ENCODE results near the gene RGMA.
A peak's percentile ranks its signal among the peaks of the same experiment; 100 is the strongest.

Gene RGMA, protein sequence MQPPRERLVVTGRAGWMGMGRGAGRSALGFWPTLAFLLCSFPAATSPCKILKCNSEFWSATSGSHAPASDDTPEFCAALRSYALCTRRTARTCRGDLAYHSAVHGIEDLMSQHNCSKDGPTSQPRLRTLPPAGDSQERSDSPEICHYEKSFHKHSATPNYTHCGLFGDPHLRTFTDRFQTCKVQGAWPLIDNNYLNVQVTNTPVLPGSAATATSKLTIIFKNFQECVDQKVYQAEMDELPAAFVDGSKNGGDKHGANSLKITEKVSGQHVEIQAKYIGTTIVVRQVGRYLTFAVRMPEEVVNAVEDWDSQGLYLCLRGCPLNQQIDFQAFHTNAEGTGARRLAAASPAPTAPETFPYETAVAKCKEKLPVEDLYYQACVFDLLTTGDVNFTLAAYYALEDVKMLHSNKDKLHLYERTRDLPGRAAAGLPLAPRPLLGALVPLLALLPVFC

GRCh38 chr15:93088981-93089726 lies at the start of gene RGMA:
Gene RGMA (minus strand): TSS chr15:93089211. CDS start chr15:93088932, 279 bp downstream.
- DNase-seq = peak; percentile 56

- DNase-seq = no peak
These were observed 47.6 kb upstream of the RGMA start for GRCh38 chr15:93136606-93137005.

DNA sequence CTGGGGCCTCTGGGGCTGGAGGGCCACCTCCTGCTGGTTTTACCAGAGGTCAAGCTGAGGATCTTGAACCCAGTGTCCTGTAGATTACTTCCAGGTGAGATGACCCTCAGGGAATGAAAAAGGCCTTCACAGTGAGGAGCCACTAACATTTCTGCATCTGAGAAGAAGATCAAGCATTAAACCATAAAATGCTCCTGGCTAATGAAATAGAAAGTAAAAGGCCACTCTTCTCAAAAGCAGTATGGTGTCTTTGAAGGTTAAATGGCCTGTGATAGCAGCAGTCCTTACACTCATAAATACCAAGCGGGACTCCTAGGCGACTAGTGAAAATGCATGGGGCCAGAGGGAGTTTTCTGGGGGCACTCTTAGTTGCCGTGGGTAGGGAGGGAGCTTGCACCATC lies 47.0 kb upstream of the RGMA start:
- DNase-seq = no peak

DNA sequence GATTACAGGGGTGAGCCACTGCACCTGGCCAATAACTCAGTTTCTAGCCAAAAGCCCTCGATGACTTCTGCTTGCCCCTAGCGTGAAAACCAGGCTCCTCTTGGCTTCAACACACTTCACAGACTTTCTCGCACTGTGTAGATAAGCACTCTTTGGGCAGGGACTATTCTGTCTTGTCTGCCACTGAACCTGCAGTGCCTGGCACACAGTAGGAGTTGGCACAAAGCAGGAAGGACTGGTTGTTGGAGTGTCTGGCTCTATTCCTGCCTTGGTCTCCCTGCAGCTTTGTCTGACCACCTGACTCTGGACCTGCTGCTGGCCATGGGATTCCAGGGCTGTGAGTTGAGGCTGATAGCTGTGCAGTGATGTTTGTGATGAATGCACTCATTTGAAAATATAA lies 46.4 kb upstream of the RGMA start:
- DNase-seq = no peak

DNA sequence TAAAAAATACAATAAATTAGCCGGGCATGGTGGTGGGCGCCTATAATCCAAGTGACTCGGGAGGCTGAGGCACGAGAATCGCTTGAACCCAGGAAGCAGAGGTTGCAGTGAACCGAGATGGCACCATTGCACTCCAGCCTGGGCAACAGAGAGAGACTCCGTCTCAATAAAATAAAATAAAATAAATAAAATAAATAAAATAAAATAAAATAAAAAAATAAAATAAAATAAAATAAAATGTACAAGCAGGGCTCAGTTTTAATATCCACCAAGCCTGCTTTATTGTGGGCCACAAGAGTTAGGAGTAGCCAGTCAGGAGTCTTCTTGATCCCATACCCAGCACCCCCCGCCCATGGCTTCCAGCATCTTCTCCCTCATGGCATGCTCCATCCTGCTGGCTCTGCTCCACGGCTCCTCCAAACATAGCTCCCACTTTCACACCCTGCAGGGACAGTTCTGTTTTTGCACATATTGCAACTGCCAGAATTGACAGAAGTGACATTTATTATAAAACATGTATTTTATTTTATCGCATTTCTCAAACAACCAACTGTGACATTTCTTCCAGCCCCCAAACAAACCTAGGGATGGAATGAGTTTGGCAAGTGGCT lies 42.6 kb upstream of the RGMA start:
- DNase-seq = no peak

GRCh38 chr15:93129702-93130488 lies 40.9 kb upstream of the RGMA start:
- DNase-seq = no peak

GRCh38 chr15:93127286-93127685 lies 38.3 kb upstream of the RGMA start:
- no peak for DNase-seq

DNA sequence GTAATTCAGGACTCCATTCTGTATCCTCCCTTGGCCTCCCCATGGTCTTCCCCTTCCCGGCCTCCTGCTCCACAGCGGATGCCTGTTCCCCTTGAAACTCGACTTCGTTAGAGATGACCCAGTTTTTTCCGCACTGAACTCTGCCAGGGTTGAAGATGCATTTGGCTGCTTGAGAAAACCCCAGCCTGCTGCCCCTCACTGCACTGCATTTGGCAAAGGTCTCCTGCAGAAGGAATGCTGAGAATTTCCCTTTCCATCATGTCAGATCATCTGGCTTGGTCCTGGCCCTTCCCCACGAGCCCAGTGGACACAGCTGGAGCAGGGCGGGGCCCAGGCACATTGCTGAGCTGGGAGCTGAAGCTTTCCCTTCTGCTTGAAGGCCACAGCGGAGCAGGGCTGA lies 37.6 kb upstream of the RGMA start:
- DNase-seq = no peak

DNA sequence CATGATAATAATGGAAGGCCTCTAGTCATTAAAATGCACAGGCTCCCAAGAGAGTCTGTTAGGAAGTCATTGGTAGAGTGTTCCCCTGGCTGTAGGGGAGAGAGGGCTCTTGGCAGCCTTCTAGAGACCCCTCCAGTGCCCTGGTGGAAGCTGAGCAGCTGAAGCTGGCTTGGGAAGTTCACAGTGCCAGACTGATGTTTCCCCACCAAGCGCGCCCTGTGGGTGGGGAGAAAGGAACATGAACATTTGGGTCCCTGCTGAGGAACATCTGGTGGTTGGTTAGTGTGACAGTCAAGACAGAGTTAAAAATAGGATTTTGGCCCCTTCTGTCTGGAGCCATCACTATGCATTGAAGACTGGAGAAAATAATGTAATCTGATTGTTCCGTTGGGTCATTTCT lies 37.1 kb upstream of the RGMA start:
- DNase-seq = no peak

DNA sequence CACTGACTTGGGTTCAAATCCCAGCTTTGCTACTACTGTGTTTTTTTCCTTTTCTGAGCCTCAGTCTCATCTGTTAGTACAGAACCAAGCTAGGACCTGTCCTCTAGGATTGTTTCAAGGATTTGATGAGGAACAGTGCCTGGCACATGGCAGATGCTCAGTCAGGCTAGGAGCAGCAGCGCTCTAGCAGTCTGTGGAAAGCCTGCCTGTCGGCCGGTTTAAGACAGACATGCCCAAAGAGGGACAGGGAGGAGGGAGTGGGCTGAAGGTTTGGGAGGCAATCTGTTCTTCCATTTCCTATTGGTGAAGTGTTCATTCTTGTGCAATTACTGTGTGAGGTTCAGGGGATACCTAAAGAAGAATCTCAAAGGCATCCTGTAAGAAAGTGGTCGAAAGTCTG lies 35.1 kb upstream of the RGMA start:
- DNase-seq = no peak

DNA sequence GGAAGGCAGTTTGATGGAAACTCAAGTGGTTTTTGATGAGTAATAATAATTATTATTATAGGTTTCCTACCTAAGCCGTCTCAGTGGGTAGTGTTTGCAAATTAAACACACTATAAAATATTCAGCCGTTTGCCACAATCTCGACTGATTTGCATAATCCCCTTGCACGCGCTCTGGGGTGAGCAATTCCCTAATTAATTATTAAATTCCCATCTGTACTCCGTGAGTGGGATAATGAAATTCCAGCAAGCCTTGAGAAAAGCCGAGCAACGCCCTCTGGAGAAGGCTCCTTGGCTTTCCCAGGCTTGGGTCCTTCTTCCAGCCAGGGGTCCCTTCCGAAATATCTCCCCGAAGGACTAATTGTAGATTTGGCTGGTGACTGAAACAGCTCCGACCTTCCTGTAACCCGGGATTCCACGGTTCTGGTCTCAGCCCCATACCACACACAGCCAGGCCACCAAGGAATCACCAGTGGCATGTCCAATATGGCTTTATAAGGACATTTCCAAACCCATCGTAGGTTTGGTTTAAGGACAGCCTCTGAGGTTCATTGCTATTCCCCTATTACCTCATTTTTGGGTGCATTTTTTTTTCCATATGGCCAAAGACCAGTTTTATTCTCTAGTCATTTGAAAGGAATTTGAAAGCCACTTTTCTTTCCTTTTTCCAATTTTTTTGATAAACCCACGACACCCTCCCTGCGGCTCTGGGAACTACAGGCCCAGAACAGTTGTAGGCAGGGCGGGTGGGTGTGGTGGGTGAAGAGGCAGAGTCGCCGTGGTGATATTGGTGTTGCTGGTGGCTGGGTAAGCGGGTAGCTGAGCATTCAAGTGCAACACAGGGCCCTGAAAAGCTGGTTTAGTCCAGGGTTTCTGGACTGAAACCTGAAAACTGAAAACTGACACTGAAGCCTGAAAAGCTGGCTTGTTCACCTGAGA lies 33.2 kb upstream of the RGMA start:
- DNase-seq = no peak

DNA sequence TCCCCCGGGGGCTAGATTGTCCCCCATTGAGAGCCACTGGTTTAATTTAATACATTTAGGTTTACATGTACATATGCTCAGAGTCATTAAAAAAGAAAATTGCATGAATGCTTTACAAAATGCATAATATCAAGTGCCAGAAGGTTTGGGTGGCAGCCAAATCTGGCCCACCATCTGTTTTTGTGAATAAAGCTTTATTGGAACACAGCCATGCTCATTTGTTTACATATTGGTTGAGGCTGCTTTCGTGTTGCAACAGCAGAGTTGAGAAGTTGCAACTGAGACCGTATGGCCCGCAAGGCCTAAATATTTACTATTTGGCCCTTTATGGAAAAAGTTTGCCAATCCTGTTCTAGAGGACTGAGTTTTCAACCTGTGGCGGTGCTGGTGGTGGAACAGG lies 32.1 kb upstream of the RGMA start:
- no peak for DNase-seq

DNA sequence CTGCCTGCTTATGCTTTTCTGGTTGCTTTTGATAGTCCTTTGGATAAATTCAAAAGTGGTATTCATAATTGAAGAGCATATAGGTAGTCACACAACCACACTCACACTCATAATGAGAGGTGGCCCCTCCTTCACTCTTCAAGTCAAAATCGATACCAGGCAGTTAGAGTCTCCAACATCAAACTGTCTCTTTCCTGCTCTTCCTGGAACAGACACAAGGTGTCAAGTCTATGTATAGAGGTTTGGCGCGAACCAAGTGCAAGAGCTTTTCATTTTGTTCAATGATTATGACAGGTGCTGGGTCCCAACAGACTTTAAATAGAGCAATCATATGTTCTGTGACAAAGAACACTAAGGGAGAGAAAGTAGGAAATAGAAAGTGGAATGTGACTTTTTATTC lies 29.9 kb upstream of the RGMA start:
- DNase-seq = no peak

- no peak for DNase-seq
These were observed 22.4 kb upstream of the RGMA start for GRCh38 chr15:93111451-93111850.

DNA sequence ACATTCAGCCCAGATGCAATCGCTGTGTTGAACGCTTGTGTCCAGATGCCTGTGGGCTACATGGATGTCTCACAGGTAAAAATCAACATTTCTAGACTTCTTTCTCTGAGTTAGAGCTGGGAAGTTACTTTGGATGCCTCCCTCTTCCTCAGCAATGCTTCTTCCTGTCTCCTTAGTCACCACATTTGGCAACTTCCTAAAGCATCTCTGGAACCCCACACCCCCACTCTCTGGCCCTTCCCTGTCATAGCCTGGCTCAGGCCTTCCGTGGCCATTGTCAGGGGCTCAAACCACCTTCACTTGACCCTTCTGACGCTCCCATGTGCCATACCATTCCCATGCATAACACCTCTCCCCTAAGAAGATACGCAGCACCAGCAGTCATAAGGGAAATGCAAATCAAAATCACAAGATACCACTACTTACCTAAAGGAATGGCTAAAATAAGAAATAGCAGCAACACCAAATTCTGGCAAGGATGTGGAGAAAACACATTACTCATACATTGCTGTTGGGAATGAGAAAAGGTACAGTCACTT lies 21.6 kb upstream of the RGMA start:
- DNase-seq = no peak

DNA sequence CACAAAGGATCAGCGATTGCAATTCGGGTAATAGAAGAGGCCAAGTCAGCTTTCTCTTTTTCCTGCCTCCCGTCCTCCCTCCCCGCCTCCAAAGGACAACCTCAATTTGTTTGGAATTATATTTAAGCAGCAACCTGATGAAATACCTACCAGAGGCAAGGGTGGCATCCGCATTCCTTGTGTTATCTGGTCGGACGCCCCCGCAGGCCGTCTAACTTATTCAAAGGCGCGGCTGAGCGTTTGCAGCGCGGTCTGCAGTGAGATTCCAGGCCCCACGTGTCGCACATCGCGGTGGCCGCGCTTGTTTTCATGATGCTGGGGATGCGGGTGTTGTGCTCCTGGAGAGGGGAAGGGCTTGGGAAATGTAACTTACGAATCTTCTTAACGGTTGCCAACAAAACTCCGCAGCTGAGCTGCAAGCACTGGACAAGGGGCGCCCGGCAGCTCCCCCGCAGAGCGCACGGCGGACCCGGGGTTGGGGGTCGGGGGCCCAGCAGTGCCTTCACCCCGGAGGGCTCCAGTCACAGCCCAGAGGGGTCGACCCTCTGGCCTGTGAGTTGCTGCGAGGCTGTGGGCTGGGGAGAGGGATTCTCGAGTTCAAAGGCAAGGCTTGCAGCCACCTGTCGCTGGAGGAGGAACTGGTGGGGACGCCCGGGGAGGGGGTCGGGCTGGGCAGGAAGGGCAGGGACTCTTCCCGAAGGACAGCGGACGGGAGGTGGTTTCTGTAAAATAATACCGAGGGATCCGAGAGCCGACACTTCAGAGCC lies 20.5 kb upstream of the RGMA start:
- DNase-seq = no peak

- no peak for DNase-seq
These were observed 18.6 kb upstream of the RGMA start for GRCh38 chr15:93107646-93108045.

DNA sequence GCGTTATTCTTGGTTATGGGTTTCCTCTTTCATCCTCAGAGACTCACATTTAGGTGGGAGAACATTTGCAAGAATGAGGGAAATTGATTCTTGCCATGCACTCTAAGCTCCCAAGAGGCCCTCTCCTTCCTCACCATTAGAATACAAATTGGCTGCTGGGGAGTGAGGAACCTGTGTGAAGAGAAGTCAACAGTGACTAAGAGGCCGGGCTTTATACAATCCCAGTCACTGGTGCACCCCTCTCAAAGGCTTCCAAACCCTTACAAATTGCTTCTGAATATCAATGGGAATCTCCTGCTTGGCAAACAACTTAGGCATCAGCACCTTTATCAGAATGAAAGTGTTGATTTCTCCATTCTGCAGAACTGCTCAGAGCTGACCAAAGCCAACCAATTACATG lies 16.5 kb upstream of the RGMA start:
- no peak for DNase-seq

DNA sequence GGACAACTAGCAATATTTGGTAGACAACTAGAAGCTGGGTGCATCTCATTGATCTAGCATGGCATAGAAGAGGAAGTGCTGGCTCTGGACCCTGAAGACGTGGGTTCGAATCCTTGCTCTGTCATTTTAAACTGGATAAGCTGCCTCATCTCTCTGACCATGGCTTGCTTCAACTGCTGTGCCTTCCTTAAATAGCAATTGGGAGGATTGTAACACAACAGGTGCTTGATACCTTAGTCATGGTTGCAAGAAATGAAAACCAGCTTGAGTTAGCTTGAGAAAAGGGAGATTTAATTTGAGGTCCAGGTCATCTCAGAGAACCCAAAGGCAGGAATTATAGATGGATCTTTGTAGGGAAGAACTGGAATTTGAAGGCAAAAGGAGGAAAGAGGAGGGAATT lies 14.8 kb upstream of the RGMA start:
- no peak for DNase-seq

DNA sequence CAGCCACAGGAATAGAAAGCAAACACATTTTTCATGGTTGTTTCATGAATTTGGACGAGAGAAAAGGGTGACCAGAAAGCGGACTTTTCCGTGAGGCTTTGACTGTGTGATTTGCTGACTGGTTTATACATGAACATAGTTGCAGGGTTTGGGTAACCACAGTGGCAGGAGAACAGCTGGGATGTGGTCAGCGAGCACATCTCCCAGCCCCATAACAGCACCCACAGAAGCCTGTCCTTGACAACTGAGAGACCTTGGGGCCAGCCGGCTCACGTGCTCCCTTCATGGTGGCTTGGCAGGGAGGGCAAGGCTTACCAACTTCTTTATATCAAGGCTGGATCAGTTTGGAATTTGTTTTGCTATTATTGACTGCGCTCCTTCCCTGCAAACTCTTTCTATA lies 13.2 kb upstream of the RGMA start:
- no peak for DNase-seq

GRCh38 chr15:93093765-93094164 lies 4.8 kb upstream of the RGMA start:
- no peak for DNase-seq

All from DMS53 (cell line).